HUDEP-2 (cell line): ENCODE results near the gene IRF4.
"Not testable (repeated sequence)": the region's sequence is repeated elsewhere in the genome, so short reads cannot be mapped to it uniquely, and the experiment has no call there.

Experiments used
- DNase-seq, 76 experiments: peaks; one replicate each; lab custom pipeline; 2025; ENCODE audit not compliant: unreplicated experiment in 76 of 76; lab: John Stamatoyannopoulos, UW

Gene IRF4

DNA sequence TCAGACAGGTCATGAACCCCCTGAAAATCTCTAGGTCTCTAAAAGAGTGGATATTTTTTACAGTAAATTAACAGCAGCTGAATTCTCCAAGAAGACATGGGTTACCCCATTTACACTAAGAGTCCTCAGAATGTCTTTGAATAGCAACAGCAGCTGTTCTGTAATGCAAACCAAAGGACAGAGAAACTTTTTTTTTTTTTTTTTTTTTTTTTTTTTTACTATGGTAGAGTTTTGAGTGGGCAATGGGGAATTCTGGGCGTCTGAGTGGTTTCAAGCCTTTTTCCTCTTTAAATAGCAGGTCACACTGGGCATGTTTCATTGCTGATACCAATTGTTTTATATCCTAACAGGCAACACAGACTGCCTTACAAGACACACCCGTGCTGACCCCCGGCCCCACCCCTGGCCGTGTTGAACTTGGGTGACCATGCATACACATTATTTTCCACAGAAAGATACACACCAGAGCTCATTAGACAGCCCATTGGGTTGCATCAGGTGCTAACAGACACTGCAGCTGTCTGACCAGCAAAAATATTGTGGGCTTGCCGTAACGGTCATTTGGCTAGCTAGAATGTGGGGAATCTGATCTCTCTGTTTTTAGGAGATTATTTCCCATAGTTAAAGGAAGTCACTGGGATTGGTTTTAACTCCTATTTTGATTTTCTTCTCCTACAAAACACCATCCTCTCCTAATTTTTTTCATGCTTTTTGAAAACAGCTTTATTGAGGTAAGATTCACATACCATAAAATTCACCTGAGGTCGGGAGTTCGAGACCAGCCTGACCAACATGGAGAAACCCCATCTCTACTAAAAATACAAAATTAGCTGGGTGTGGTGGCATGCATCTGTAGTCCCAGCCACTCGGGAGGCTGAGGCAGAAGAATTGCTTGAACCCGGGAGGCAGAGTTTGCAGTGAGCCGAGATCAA is 26.7 kb upstream of the IRF4 start:
- DNase-seq = no peak

DNA sequence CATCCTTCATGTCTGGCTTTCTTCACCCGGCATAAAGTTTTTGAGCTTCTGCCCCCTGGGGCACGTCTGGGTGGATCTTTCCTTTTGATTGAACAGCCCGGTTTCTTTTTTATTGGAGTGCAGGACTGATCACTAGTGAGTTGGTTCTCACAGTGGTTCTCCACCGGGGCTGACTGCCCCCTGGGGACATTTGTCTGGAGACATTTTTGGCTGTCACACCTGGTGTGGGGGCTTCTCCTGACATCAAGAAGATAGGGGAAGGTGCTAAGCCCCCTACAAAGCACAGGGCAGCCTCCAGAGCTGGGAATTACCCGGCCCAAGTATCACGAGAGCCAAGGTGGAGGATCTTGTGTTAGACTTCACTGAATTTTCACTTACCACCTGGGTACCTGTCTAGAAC is 25.7 kb upstream of the IRF4 start:
- no peak for DNase-seq

DNA sequence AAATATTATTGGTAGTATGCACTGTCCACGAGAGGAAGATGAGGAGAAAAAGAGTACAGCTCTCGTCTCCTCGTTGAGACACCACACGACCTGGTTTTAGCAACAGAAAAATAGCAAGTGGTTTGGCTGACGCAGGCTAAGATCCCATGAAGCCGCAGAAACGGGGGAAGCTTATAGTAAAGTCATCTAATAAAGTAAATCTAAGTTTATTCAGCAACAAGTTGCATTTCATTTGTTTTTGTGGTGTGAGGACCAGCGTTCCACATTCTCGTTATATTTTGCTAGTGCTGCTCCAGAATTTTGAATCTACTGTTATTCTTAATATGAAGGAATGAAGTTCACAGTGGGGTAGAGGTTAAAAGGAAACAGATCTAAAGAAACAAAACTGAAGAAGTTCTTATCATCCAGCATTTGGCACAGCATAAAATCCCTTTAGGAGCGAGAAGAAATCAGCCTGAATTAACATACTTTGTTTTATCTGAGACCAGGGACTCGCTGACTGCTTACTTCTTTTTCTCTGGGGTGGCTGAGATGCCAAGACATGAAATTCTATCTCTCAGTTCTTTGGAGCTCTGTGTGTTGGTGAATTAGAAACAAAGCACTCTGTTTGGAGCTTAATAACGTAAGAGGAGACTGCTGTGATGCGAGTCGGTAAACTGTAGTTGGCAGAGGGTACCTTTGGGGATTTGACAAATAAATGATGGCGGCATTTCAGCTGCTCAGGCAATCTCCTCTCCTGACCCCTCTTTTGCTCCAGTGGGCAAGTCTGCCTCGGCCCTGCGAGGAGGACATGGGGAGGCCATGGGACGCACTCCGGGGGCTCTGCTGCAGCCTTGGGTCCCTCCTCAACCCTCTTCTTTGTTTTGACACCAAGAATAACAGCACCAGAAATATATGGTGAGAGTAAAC is 24.9 kb upstream of the IRF4 start:
- no peak for DNase-seq

DNA sequence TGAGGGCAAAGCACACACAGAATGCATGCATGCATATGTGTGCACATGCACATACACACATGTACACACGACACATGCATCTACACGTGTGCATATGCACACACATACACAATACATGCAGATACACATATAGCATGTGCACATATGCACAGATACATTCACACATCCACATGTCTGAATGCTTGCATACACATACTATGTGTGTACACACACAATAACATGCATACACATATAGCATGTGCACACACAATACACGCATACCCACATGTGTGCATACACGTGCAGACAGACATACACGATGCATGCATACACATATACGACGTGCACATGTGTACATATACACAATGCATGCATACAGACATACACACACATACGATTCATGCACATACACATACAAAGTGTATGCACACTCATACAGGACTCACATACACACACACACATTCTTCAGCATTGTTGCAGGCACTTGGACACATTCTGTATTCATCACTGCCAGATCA is 24.2 kb upstream of the IRF4 start:
- no peak for DNase-seq

DNA sequence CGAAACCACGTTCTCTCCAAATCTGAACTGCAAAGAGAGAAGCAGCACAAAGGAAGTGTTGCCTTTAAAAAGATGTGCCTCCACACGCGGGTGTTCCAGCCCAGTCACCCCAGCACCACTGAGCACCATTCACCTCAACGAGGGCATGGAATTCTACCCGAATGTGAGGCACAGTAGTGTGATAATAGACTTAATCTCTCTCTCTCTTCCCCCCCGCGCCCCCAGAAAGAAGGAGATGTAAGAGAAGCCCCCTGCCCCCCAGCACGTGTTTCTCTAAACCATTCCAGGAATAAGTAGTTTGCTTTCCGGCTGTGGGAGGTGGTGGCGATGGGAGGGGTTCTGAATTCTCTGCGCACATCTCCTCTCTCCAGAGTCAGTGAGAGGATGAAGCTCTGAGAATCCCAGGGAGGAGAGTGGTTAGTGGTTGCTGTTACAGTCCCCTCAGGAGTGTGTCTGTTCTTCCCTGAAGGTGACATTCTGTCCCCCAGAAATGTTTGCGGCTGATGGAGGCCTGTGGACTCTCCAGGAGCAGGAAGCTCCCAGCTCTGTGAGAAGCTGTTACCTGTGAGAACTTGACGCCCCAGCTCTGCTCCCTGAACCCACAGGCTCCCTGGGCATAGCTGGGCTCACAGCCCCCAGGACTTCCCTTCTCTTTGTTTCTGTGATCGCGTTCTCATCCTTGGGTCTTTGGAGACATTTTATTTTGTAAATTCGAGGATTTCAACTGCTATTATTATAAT is 23.5 kb upstream of the IRF4 start:
- DNase-seq = no peak

DNA sequence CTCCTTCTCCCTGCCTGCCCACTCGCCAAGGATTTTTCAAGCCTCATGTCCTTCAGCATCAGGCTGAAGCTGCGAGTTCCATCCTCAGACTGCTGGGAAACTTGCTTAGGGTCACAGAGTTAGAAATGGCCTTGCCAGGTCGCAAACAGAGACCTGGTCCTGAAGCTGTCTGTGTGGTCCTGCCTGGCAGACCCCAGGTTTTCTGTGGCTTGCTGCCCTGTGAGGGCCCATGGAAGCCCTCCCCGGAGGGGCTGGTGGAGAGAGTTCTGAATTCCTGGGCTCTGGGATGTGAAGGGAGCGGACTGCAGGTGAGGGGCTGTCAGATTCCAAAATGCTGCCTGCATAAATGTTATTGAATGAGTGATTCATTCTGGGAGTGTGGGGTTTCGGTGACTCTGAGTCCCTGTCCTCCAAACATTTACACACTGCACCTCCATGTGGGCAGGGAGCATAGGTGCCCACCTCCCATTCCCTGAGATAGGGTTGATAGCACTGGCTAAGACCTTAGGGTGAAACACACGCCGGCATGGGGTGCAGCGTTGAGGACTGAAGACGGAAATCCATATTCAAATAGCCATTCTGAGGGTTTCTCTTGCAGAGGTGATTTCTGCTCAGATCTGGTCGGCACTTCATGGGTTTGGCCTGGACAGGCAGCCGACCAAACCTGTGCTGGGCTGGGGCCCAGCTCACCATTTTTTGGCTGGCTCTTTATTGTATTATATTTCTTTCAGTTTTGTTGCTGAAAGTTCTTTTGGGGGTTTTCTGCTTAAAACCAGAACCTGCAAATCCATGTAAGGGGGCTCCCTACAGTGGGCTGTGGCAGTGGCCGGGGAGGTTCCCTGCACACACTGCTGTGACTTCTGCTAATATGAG is 21.8 kb upstream of the IRF4 start:
- no peak for DNase-seq

DNA sequence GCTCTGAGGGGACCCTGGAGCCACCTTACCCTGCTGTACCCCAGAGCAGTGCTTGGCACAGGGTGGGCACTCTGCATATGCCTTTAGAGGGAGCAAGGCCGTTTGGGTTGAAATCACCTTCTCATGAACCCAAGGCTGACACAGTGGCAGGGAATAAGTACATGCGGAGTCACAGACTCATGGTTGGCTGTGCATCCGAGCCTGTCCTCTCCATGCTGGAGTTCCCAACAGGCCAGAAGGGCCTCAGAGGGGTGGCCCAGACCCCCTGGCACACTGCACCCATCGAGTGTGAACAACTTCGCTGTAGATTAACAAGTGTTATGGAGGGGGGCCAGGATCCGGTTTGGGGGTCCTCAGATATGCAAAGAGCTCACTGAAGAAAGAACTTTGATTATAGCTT is 21.0 kb upstream of the IRF4 start:
- no peak for DNase-seq

DNA sequence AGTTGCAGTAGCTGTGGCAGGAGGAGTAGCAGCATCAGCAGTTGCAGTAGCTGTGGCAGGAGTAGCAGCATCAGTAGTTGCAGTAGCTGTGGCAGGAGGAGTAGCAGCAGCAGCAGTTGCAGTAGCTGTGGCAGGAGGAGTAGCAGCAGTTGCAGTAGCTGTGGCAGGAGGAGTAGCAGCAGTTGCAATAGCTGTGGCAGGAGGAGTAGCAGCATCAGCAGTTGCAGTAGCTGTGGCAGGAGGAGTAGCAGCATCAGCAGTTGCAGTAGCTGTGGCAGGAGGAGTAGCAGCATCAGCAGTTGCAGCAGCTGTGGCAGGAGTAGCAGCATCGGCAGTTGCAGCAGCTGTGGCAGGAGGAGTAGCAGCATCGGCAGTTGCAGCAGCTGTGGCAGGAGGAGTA is 19.7 kb upstream of the IRF4 start:
- DNase-seq = not testable (repeated sequence)

DNA sequence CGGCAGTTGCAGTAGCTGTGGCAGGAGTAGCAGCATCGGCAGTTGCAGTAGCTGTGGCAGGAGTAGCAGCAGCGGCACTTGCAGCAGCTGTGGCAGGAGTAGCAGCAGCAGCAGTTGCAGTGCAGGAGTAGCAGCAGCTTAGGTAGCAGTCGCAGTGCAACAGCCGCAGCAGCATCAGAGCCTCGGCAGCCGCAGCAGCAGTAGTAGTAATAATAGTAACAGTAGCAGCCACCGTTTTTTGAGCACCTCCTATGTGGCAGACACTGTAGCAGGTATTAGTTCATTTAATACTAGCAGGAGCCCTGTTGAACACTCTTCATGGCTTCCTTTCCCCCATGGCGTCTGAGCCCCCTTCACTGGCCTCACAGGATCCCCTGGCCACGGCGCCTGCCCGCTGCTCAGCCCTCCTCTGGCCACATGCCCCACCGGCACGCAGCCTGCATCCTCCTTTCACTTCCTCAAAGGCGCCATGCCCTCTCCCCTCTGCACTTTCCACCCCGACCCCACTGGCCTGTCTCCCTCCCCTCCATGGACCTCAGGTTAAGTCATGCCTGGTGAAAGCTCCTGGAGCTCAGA is 19.1 kb upstream of the IRF4 start:
- DNase-seq = no peak

DNA sequence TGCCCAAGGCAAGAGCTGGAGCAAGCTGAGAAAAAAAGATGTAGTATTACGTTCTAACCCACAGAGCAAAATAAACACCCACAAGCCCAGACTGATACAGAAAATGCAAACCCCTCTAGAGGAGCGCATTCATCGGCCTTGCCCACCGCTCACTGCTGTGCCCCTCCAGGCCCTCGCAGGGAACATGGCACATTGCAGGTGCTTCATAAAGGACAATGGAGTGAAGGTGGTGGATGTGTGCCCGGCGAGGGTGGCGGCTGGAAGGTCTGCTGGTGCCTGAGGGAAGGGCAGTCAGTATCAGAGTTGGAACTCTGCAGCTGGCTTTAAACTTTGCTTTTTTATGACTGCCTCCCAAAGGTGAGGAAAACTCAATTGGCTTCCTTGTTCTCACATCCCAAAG is 18.5 kb upstream of the IRF4 start:
- no peak for DNase-seq

DNA sequence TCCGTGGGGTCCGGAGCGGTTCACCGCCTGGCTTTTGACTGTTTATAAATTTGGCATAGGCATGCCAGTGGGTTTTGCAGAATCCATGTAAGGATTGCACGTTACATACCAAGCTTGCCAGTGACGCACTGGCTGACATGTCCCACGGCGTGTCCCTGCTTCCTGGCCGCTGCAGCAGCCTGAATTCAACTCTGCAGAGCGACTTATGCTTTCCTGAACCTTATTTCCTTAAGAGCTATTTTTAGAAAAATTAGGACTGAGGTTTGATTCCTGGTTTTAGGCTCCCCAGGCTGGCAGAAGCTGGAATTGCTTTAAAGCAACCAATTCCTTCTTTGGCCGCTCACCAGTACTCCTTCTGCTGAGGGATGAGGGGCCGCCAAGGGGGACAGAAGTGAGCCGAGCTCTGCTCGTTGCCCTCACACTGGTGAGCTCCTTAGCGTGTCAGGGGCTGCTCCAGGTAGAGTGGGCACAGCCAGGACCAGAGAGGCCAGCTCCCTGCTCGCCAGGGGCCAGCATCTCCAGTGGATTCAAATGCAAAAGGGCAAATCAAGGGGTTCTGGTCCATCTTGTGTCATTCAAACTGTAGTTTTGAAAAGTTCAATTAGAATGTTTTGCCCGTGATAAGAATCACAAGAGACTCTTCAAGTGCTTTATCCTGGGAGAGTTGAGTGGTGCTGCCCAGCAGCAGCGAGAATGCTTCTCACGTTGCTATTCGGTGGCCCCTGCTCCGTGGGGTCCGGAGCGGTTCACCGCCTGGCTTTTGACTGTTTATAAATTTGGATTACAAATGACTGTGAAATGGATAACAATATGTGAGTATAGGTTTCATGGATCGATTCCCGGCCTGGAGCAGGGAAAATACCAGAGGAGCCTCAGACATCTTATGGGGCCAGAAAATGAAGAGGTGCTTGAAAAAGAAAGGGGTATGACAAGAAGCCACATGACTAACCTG is 17.5 kb upstream of the IRF4 start:
- DNase-seq = no peak

DNA sequence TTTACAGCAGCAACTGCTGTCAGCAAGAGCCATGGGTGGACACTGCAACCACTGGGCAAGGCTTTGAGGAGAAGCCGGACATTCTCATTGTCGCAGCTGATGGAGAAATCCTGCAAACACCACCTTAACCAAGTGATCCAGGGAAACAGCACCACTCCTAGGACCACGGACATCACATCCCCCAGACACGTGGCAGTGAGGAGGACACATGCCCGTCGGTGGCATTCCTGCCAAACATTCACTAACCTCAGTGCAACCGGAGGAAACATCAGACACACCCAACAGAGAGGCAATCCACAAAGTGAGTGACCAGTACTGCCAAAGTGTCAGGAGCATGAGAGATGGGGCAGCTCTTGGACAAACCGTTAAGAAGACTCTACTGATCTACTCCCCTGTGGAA is 16.6 kb upstream of the IRF4 start:
- DNase-seq = no peak

DNA sequence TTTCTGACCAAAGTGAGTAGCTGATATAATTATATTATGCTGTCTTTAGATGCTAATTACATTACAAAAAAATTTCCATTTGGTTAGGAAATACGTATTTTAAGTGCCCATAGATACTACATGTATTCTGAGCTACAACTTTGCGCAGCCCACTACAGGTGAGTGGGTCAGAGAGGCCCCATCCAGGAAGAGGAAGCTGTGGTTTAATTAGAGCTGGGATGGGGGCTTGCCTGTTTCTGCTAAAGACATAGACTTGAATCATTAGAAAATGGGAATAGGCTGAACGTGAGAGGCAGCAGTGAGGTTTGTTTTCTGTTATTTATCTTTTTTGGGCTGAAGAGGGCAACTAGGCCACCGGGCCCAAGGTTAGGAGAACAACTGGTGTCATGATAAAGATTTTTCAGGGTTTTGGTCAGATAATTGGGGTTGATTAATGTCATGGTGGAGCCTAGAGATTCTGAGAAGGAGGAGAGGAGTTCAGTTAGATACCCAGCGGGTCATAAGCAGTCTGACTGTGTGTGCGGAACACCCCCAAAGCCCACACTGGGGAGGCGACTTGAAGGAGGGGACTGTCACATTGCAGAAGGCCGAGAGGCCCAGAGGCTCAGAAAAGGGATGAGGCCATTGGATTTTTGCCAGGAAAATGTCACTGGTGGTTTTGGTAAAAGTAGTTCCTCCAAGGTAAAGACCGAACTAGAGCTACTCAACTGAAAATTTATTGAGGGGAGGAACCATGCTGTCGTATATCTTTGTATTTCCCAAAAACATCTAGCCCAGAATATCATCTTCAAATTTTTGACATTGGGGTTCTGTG is 14.5 kb upstream of the IRF4 start:
- no peak for DNase-seq

DNA sequence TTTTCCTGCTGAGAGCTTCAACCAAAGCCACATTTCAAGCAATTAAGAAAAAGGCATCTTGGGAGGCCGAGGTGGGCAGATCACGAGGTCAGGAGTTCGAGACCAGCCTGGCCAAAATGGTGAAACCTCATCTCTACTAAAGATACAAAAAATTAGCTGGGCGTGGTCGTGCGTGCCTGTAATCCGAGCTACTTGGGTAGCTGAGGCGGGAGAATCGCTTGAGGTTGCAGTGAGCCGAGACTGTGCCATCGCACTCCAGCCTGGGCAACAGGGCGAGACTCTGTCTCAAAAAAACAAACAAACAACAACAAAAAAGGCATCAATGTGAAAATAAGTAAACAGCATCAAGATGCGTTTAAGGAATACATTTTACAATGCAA is 13.9 kb upstream of the IRF4 start:
- not testable (repeated sequence) for DNase-seq

DNA sequence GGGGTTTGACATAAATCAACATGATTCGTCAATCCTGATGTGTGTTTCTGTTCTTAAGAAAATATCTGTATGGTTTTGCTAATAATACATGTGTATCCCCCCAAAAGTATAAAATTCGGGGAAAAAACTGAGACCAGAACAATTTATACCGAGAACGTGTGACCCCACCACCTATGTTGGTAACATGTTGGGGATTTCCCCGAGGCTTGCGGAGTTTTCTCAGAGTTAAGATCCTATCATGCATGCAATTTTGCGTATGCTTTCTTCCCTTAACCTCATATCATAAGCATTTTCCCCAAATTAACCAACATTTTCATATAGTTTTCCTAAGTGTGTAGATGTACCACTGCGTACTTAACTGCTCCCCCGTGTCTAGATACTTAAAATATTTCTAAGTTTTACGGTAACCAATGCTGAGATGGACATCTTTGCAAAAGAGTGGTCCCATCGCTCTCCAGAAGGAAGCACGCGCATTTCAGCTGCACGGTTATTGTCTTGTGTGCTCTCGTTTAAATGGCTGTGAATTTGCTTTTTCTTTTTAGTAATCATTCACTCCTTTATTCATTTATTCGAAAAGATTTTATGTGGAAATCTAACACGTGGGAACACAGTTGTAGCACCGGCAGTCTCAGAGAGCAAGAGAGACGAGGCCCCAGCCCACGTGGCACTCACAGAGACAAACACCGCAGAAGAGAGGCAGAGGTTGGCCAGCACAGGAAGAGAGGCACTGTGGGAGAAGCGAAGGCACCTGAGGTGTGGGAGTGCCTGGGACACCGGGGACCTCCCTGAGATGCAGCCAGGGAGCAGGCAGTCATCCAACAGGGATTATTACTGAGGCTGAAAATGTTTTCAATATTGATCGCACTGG is 13.2 kb upstream of the IRF4 start:
- no peak for DNase-seq

DNA sequence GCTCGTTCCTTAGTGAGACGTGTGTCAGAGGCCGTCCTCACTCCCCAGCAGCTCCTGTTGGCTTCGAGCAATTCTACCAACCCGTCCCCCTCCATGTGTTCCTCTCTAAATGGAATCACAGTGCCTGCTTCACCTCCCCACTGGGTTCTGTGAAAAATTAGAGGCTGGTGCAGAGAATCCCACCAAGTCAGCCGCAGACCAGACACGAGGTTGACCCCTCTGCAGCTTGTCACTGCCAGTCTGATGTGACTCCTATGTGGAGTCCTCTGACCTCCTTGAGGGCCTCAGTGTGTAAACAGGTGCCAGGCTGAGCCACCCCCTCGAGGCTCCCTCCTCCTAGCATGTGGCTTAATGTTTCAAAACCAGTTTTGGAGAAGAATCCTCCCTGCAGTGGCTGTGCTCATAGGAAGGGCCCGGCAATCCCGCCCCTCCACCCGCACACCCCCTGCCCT is 12.6 kb upstream of the IRF4 start:
- no peak for DNase-seq
